Large intestine (tissue), 3 donors: ENCODE results near the gene MIOX. TPM values are rescaled to one million over a fixed set of nuclear protein-coding genes. Genes with fewer than 3 reads are reported as not detected.
A peak's percentile ranks its signal among the peaks of the same experiment; 100 is the strongest.

ENCODE experiments used
- DNase-seq, 2 donors: peaks; one replicate each; pipeline versions ENCODE4 v3.0.0 to v3.0.0-alpha.2; 2013
- H3K27ac ChIP-seq: one replicate; pipeline ENCODE4 v1.5.1; 2013; ENCODE audit warnings: low read length
- H3K27me3 ChIP-seq: 2 replicates; pipeline ENCODE4 v1.6.1; 2013; ENCODE audit warnings: low read length; ENCODE audit not compliant: control insufficient read depth, insufficient read depth
- H3K36me3 ChIP-seq: 2 replicates; pipeline ENCODE4 v1.6.1; 2013; ENCODE audit warnings: low read length; ENCODE audit not compliant: control insufficient read depth, insufficient read depth
- H3K4me1 ChIP-seq: one replicate; pipeline ENCODE4 v1.6.1; 2013; ENCODE audit warnings: low read length; ENCODE audit not compliant: control insufficient read depth, insufficient read depth
- H3K4me3 ChIP-seq: one replicate; pipeline ENCODE4 v1.5.1; 2013; ENCODE audit warnings: low read length
- H3K9me3 ChIP-seq: one replicate; pipeline ENCODE4 v1.6.1; 2013; ENCODE audit warnings: mild to moderate bottlenecking, low read depth, low read length, moderate library complexity; ENCODE audit not compliant: control insufficient read depth
- WGBS: methylation state at CpG from one replicate; pipeline ENCODE4 v1.1.5; 2013; ENCODE audit warnings: low lambda C conversion rate; ENCODE audit not compliant: insufficient coverage; 5-methylcytosine and 5-hydroxymethylcytosine counted together
- polyA plus RNA-seq: library from polyadenylated mRNA; unstranded; fragments of 120-200 nt; gene quantifications from one replicate; pipeline ENCODE4 v1.2.1, GENCODE V29; 2013

Gene MIOX
- polyA plus RNA-seq, 1 donor: 0.60 TPM

GRCh38 chr22:50490531-50491308, 4.1 kb downstream of the MIOX start:
- no peak overlapping the region for H3K27ac ChIP-seq
- DNase-seq: no peak
- no peaks in the 10 kb centered on the region for H3K4me1 ChIP-seq
- no peak overlapping the region for H3K4me3 ChIP-seq
- 100% methylated on average over 5 of the region's 27 CpGs for WGBS
- H3K27me3 ChIP-seq: peaks cover 2% of the 10 kb centered on the region
- no peaks in the 10 kb centered on the region for H3K9me3 ChIP-seq
- H3K36me3 ChIP-seq: no peaks in the 10 kb centered on the region

DNA sequence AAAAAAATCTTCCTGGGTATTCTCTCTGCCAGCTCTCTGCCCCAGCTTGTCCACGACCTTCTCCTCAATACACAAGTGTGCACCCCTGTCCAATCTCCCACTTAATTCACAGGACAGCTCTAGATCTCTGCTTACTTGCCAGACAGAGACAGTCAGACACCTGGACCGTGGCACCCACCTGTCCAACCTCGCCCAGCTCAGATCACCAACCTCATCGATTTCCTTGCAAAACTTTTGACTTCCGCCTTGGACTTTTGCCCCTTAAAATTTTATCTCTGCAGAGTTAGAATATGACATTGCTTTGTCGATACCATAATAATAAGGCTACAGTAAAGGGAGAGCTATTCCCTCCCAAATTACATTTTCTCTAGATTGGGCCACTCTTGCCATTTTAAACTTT, 10.4 kb downstream of the MIOX start:
- Histone ChIP-seq H3K27me3 (no peaks in the 10 kb centered on the region), H3K27ac (no peak overlapping the region), H3K4me3 (no peak overlapping the region), H3K36me3 (peaks cover 1% of the 10 kb centered on the region), H3K4me1 (no peaks in the 10 kb centered on the region), H3K9me3 (no peaks in the 10 kb centered on the region)
- 64% methylated on average over 1 of the region's 6 CpGs for WGBS
- DNase-seq: no peak

GRCh38 chr22:50498322-50498890, 11.7 kb downstream of the MIOX start:
- no CpG with 5 or more reads among the region's 13 CpGs for WGBS
- no peak overlapping the region for H3K4me3 ChIP-seq
- H3K27ac ChIP-seq: peak overlapping the region; percentile 2
- no peaks in the 10 kb centered on the region for H3K4me1 ChIP-seq
- DNase-seq: peak in 1 of 2 donors; percentile 69
- no peaks in the 10 kb centered on the region for H3K9me3 ChIP-seq
- H3K27me3 ChIP-seq: no peaks in the 10 kb centered on the region
- H3K36me3 ChIP-seq: peaks cover 13% of the 10 kb centered on the region

DNA sequence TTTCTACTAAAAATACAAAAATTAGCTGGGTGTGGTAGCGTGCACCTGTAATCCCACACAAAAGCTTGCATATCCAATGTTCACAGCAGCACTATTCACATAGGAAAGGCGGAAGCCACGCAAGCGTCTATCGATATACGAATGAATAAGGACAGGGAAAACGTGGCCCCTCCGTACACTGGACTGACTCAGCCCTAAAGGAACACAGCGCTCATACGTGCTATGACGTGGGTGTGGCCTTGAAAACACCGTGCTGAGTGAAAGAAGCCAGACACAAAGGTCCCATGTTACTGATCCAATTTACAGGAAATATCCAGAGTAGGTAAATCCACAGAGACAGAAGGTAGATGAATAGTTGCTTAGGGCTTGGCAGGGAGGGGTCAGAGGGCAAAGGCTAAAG, 13.8 kb downstream of the MIOX start:
- H3K27ac ChIP-seq: no peak overlapping the region
- WGBS: no CpG with 5 or more reads among the region's 12 CpGs
- H3K4me3 ChIP-seq: no peak overlapping the region
- H3K27me3 ChIP-seq: no peaks in the 10 kb centered on the region
- no peaks in the 10 kb centered on the region for H3K4me1 ChIP-seq
- H3K9me3 ChIP-seq: no peaks in the 10 kb centered on the region
- peaks cover 26% of the 10 kb centered on the region for H3K36me3 ChIP-seq
- DNase-seq: no peak

DNA sequence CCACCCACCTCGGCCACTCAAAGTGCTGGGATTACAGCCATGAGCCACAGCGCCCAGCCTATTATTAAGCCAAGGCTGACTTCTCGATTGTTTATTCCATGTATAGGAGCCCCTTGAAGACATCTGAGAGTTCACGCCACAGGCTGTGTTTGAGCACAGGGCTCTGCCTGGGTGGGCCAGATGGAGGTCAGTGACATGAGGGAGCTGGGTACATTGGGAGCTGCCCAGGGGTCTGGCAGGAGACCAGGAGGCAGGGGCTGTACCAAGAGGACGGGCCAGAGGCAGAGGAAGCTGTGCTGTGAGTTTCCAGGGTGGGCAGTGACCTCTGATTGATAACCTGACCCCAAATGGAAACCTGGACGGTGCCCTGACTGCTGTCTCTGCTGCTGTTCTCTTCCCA, 15.4 kb downstream of the MIOX start:
- Histone ChIP-seq H3K36me3 (peaks cover 33% of the 10 kb centered on the region), H3K9me3 (no peaks in the 10 kb centered on the region), H3K4me1 (peaks cover 6% of the 10 kb centered on the region), H3K4me3 (no peak overlapping the region), H3K27ac (no peak overlapping the region), H3K27me3 (no peaks in the 10 kb centered on the region)
- no peak for DNase-seq
- no CpG with 5 or more reads among the region's 6 CpGs for WGBS

GRCh38 chr22:50502628-50503474, 16.2 kb downstream of the MIOX start:
- DNase-seq: no peak
- no CpG with 5 or more reads among the region's 24 CpGs for WGBS
- H3K27ac ChIP-seq: no peak overlapping the region
- H3K4me1 ChIP-seq: peaks cover 6% of the 10 kb centered on the region
- peaks cover 33% of the 10 kb centered on the region for H3K36me3 ChIP-seq
- H3K9me3 ChIP-seq: no peaks in the 10 kb centered on the region
- no peaks in the 10 kb centered on the region for H3K27me3 ChIP-seq
- H3K4me3 ChIP-seq: no peak overlapping the region

DNA sequence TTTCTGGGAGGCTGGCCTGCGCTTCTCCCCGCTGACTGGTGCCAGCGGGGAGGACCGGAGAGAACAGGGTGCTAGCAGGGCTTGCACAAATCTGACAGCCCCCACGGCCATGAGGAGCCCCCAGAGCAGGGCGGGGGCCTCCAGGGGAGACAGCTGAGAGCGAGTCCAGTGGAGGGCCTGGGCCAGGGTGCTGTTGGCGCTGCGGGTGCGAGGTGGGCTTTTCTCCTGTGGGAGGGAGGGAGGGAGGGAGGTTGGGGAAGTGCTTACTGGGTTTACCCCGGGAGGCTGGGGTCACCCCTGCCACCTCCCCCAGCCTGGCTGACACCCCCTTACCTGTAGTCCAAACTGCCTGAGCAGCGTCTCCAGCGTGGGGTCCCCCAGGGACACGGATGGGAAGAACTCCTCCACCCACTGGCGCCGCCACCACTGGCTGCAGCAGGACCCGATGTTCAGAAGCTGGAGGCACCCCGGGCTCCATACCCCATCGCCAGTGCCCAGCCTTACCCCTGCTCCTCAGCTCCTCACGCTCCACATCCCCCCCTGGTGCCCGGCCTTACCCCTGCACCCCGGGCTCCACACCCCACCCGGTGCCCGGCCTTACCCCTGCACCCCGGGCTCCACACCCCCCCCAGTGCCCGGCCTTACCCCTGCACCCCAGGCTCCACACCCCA, 17.0 kb downstream of the MIOX start:
- H3K27ac ChIP-seq: no peak overlapping the region
- no peaks in the 10 kb centered on the region for H3K9me3 ChIP-seq
- no peak overlapping the region for H3K4me3 ChIP-seq
- no peak for DNase-seq
- no peaks in the 10 kb centered on the region for H3K27me3 ChIP-seq
- peaks cover 8% of the 10 kb centered on the region for H3K4me1 ChIP-seq
- WGBS: no CpG with 5 or more reads among the region's 26 CpGs
- peaks cover 33% of the 10 kb centered on the region for H3K36me3 ChIP-seq

GRCh38 chr22:50504369-50505211, 17.9 kb downstream of the MIOX start:
- H3K4me1 ChIP-seq: peaks cover 14% of the 10 kb centered on the region
- no peak for DNase-seq
- H3K27ac ChIP-seq: no peak overlapping the region
- WGBS: no CpG with 5 or more reads among the region's 44 CpGs
- peaks cover 33% of the 10 kb centered on the region for H3K36me3 ChIP-seq
- no peak overlapping the region for H3K4me3 ChIP-seq
- H3K9me3 ChIP-seq: no peaks in the 10 kb centered on the region
- no peaks in the 10 kb centered on the region for H3K27me3 ChIP-seq

DNA sequence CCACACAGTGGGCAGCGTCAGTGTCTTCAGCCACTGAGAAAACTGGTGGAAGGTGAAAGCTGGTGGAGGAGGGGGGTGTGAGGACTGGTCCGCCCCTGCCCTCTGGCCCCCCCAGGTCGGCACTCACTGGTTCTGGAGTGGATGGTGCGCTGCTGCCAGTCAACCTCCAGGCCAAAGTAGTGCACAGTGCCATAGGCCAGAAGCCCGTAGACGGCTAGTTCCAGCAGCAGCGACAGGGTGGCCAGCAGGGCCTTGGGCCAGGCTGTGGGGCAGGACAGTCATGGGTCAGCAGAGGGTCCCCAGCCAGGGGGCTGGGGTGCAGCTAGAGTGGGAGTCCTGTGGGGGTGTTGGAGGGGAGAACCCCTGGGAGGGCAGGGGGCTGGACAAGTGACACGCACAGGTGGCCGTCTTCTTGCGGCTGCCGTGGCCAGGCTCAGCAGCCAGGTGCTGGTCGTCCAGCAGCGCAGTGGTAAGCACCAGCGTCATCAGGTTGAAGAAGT, 18.7 kb downstream of the MIOX start:
- no CpG with 5 or more reads among the region's 14 CpGs for WGBS
- H3K9me3 ChIP-seq: no peaks in the 10 kb centered on the region
- H3K36me3 ChIP-seq: peaks cover 33% of the 10 kb centered on the region
- DNase-seq: no peak
- no peak overlapping the region for H3K27ac ChIP-seq
- H3K4me1 ChIP-seq: peaks cover 14% of the 10 kb centered on the region
- H3K4me3 ChIP-seq: no peak overlapping the region
- no peaks in the 10 kb centered on the region for H3K27me3 ChIP-seq
